K562 (cell line): ENCODE results near the gene UPK3A. TPM values are rescaled to one million over a fixed set of nuclear protein-coding genes. Genes with fewer than 3 reads are reported as not detected.

Experiments used
- ATAC-seq: fragments of 200-7000 bp; cut with Tn5 transposase; 3 replicates; pipeline ENCODE4 v1.9.1; 2020; ENCODE audit warnings: moderate library complexity
- BruUV-seq: library from RNA; stranded (reverse); fragments of 400-500 nt; replicated peaks from 2 replicates; lab custom pipeline; 2021; lab: Mats Ljungman, UMichigan
- CTCF ChIA-PET: fragments of 300-600 bp; formaldehyde crosslinking; extraction: SDS; loops from one replicate; lab custom pipeline; 2021; ENCODE audit warnings: low intra/inter-chr PET ratio; lab: Yijun Ruan, JAX
- POLR2A ChIA-PET: fragments of 300-600, 350-650 bp; sonication (Branson Sonifier 250); formaldehyde crosslinking; extraction: SDS; loops from one replicate; lab custom pipeline; 2021; ENCODE audit warnings: antibody characterized with exemption, inconsistent platforms; lab: Yijun Ruan, JAX
- DNase-seq, 4 experiments: peaks; one replicate each; pipeline versions ENCODE4 v3.0.0 to v3.0.0-alpha.2; 2011 to 2018; ENCODE audit warnings: low spot score in 3 of 4, mixed read lengths in 3 of 4; ENCODE audit errors: extremely low read depth in 1 of 4
- FAIRE-seq: peaks from 2 replicates; lab custom pipeline; 2011; peaks lifted over from hg19 to GRCh38; lab: Jason Lieb, UNC
- H2AFZ ChIP-seq: 2 replicates; pipeline ENCODE4 v1.6.0; 2011; ENCODE audit warnings: low read depth, low read length, control low read depth, inconsistent platforms
- H3K27ac ChIP-seq: fragments of 200-600 bp; 3 replicates; pipeline ENCODE4 v1.8.0; 2011; ENCODE audit warnings: low read depth, mild to moderate bottlenecking, control low read depth, inconsistent platforms, low read length, moderate library complexity, mixed read lengths; ENCODE audit errors: extremely low read depth
- H3K27me3 ChIP-seq, 2 experiments: fragments of 300-600 bp in 1 of 2; 2 replicates in 1 of 2; 3 replicates in 1 of 2; pipeline versions ENCODE4 v1.6.0 to v1.8.0; 2011; ENCODE audit warnings: inconsistent platforms in 2 of 2, low read length in 2 of 2, mild to moderate bottlenecking in 1 of 2, mixed read lengths in 1 of 2, moderate library complexity in 1 of 2; ENCODE audit not compliant: control insufficient read depth in 2 of 2, insufficient read depth in 2 of 2
- H3K36me3 ChIP-seq: fragments of 300-600 bp; 3 replicates; pipeline ENCODE4 v1.8.0; 2011; ENCODE audit warnings: mild to moderate bottlenecking, low read length, inconsistent platforms; ENCODE audit not compliant: control insufficient read depth, insufficient read depth
- H3K4me1 ChIP-seq, 2 experiments: fragments of 200-600 bp in 1 of 2; replicated peaks in 1 of 2; 2 replicates in 1 of 2; 3 replicates in 1 of 2; pipeline versions ENCODE4 v1.5.1 to v1.8.0; 2011; ENCODE audit warnings: inconsistent platforms in 2 of 2, low read length in 2 of 2, mild to moderate bottlenecking in 1 of 2, mixed read lengths in 1 of 2, moderate library complexity in 1 of 2; ENCODE audit not compliant: control insufficient read depth in 2 of 2, insufficient read depth in 2 of 2
- H3K4me2 ChIP-seq: 2 replicates; pipeline ENCODE4 v1.6.1; 2011; ENCODE audit warnings: low read length, control low read depth, inconsistent platforms, mixed read lengths; ENCODE audit not compliant: insufficient read depth
- H3K4me3 ChIP-seq: fragments of 200-600 bp; sonication (generic), shearing (Covaris generic); 2 replicates; pipeline ENCODE4 v1.5.1; 2016; ENCODE audit warnings: control low read depth, inconsistent platforms
- H3K79me2 ChIP-seq: fragments of 200-600 bp; 3 replicates; pipeline ENCODE4 v1.8.0; 2011; ENCODE audit warnings: low read length, inconsistent platforms; ENCODE audit not compliant: control insufficient read depth, insufficient read depth
- H3K9ac ChIP-seq, 2 experiments: 2 replicates each; pipeline versions ENCODE4 v1.6.0 to v1.6.1; 2011; ENCODE audit warnings: low read depth in 2 of 2, low read length in 2 of 2, control low read depth in 1 of 2, inconsistent platforms in 1 of 2, mild to moderate bottlenecking in 1 of 2, mixed read lengths in 1 of 2; ENCODE audit not compliant: insufficient read depth in 1 of 2
- H3K9me1 ChIP-seq: one replicate; pipeline ENCODE4 v1.6.0; 2011; ENCODE audit warnings: inconsistent platforms, mild to moderate bottlenecking, low read length, moderate library complexity; ENCODE audit not compliant: control insufficient read depth, insufficient read depth
- H3K9me3 ChIP-seq: replicated peaks from 2 replicates; pipeline ENCODE4 v1.5.1; 2011; ENCODE audit warnings: low read depth, low read length, inconsistent platforms; ENCODE audit not compliant: control insufficient read depth, insufficient read depth
- H4K20me1 ChIP-seq: replicated peaks from 2 replicates; pipeline ENCODE4 v1.6.1; 2011; ENCODE audit warnings: low read length, inconsistent platforms, mixed read lengths; ENCODE audit not compliant: control insufficient read depth, insufficient read depth
- BDP1 ChIP-seq: IDR thresholded peaks from 3 replicates; pipeline ENCODE4 v1.6.1; 2011; ENCODE audit not compliant: insufficient read length, insufficient read depth
- CBFA2T2 ChIP-seq: fragments of 450-650 bp; conservative IDR thresholded peaks from 2 replicates; pipeline ENCODE4 v1.6.1; 2017; ENCODE audit warnings: mild to moderate bottlenecking
- CHD2 ChIP-seq: IDR thresholded peaks from 2 replicates; pipeline ENCODE4 v1.6.1; 2011; ENCODE audit warnings: low read depth, low read length
- DNMT1 ChIP-seq: fragments of 450-650 bp; IDR thresholded peaks from 2 replicates; pipeline ENCODE4 v1.6.1; 2016; ENCODE audit warnings: antibody characterized with exemption, mild to moderate bottlenecking
- EGR1 ChIP-seq: fragments of 450-650 bp; conservative IDR thresholded peaks from 2 replicates; pipeline ENCODE4 v1.6.1; 2017; ENCODE audit warnings: mild to moderate bottlenecking
- ESRRA ChIP-seq: fragments of 450-650 bp; IDR thresholded peaks from 2 replicates; pipeline ENCODE4 v1.6.1; 2014; ENCODE audit warnings: low read depth, mild to moderate bottlenecking, moderate library complexity, borderline replicate concordance
- HNRNPUL1 ChIP-seq: fragments of 200-400 bp; formaldehyde crosslinking; IDR thresholded peaks from 2 replicates; pipeline ENCODE4 v1.6.1; 2017; ENCODE audit warnings: low read length
- KDM2B ChIP-seq: fragments of 250-450 bp; sonication (Bioruptor Pico); IDR thresholded peaks from 2 replicates; pipeline ENCODE4 v1.8.0; 2021; ENCODE audit warnings: mild to moderate bottlenecking, moderate library complexity
- LARP7 ChIP-seq: fragments of 450-650 bp; IDR thresholded peaks from 2 replicates; pipeline ENCODE4 v1.6.1; 2016
- POU5F1 ChIP-seq: fragments of 150-350 bp; IDR thresholded peaks from 2 replicates; pipeline ENCODE4 v1.6.1; 2014; ENCODE audit warnings: borderline replicate concordance, low read length, low read depth, mild to moderate bottlenecking; ENCODE audit not compliant: partially characterized antibody
- RBBP5 ChIP-seq: fragments of 200-600 bp; sonication (generic); IDR thresholded peaks from 2 replicates; pipeline ENCODE4 v1.6.1; 2012; ENCODE audit warnings: borderline replicate concordance, mild to moderate bottlenecking, low read length, control low read depth, inconsistent platforms; ENCODE audit not compliant: insufficient read depth, poor library complexity, severe bottlenecking
- SIX5 ChIP-seq, 2 experiments: IDR thresholded peaks; 2 replicates each; pipeline ENCODE4 v1.6.1; 2011; ENCODE audit warnings: low read length in 2 of 2, borderline replicate concordance in 1 of 2, low read depth in 1 of 2, mild to moderate bottlenecking in 1 of 2, moderate library complexity in 1 of 2; ENCODE audit not compliant: insufficient read depth in 1 of 2
- SLC30A9 ChIP-seq: fragments of 250-450 bp; sonication (Bioruptor Pico); IDR thresholded peaks from 2 replicates; pipeline ENCODE4 v1.8.0; 2022; ENCODE audit warnings: mild to moderate bottlenecking, moderate library complexity
- SRSF9 ChIP-seq: fragments of 200-400 bp; formaldehyde crosslinking; IDR thresholded peaks from 2 replicates; pipeline ENCODE4 v1.6.1; 2017; ENCODE audit warnings: low read depth, low read length, borderline replicate concordance
- STAT5B ChIP-seq: fragments of 250-450 bp; sonication (Bioruptor Pico); IDR thresholded peaks from 2 replicates; pipeline ENCODE4 v1.8.0; 2021; ENCODE audit warnings: mild to moderate bottlenecking, inconsistent platforms
- ZNF24 ChIP-seq: fragments of 450-650 bp; IDR thresholded peaks from 2 replicates; pipeline ENCODE4 v1.6.1; 2016
- ZNF551 ChIP-seq: fragments of 250-450 bp; sonication (Bioruptor Pico); IDR thresholded peaks from 2 replicates; pipeline ENCODE4 v1.5.0; 2021; ENCODE audit warnings: mild to moderate bottlenecking, moderate library complexity
- ZNF766 ChIP-seq: fragments of 200-800 bp; sonication (Bioruptor generic); conservative IDR thresholded peaks from 2 replicates; pipeline ENCODE4 v1.6.1; 2016; ENCODE audit warnings: missing genetic modification characterization, missing compliant biosample characterization
- WGBS: fragments of 100-300 bp; shearing (Covaris generic); methylation state at CpG from one replicate; pipeline ENCODE4 v1.1.6; 2016; ENCODE audit warnings: low coverage, mixed read lengths; ENCODE audit not compliant: insufficient coverage; ENCODE audit errors: missing lambda C conversion rate; 5-methylcytosine and 5-hydroxymethylcytosine counted together
- in situ Hi-C: fragments of 300-500 bp; cut with MboI; formaldehyde crosslinking; loops from 4 replicates; pipeline ENCODE4 v1.15.0; 2018; ENCODE audit warnings: inconsistent platforms, mixed read lengths
- intact Hi-C: fragments of 100-400 bp; cut with micrococcal nuclease; formaldehyde crosslinking; loops from 2 replicates; pipeline ENCODE4 v1.14.2; 2022
- polyA plus RNA-seq, 8 experiments: library from polyadenylated mRNA; depleted of rRNA in 4 of 8; stranded (reverse) in 5 of 8; unstranded in 3 of 8; fragments of >200 nt; fragmentation: Nextera tagmentation in 2 of 8; fragmentation: Illumina TruSeq in 1 of 8; extraction: Ambion mirVana in 2 of 8; extraction: Trizol in 1 of 8; gene quantifications; 2 replicates each; pipeline versions ENCODE4 v1.2.1 to v1.2.3, GENCODE V29; 2011 to 2014; ENCODE audit warnings: inconsistent platforms in 1 of 8, missing spikeins in 1 of 8
- total RNA-seq, 7 experiments: library from RNA; depleted of rRNA in 6 of 7; stranded (reverse); fragments of >200 nt in 6 of 7; fragmentation: Illumina TruSeq in 2 of 7; extraction: Trizol in 2 of 7; gene quantifications; 2 replicates each; pipeline versions ENCODE4 v1.2.1 to v1.2.3, GENCODE V29; 2011 to 2021; ENCODE audit warnings: low replicate concordance in 1 of 7

Gene UPK3A
- total and polyA plus RNA-seq, 9 of the 15 experiments (the other 6 are each of a cell fraction or from before 2014, with no cell fraction given), result not detected

DNA sequence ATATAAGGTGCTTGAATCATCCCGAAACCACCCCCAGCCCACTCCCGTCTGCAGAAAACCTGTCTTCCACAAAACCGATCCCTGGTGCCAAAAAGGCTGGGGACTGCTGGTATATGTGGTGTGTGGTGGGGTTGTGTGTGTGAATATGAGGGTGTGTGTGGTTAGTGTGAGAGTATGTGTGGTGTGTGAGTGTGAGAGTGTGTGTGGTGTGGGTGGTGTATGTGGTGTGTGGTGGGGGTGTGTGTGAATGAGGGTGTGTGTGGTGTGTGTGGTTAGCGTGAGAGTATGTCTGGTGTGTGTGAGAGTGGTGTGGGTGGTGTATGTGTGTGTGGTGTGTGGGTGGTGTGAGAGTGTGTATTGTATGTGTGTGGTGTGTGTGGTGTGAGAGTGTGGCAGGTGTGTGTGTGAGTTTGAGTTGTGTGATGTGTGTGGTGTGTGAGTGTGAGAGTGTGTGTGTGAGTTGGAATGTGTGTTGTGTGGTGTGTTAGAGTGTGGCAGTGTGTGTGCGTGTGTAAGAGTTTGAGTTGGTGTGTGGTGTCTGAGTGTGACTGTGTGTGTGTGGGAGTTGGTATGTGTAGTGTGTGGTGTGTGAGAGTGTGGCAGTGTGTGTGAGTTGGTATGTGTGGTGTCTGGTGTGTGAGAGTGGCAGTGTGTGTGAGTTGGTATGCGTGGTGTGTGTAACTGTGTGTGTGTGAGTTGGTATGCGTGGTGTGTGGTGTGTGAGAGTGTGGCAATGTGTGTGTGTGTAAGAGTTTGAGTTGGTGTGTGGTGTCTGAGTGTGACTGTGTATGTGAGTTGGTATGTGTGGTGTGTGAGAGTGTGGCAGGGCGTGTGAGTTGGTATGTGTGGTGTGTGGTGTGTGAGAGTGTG is 6.5 kb downstream of the UPK3A start:
- peaks cover 0 to 23% of the 10 kb centered on the region in 2 experiments; a peak in 3 of 5 replicates for H3K27me3 ChIP-seq
- no TSS peak for BruUV-seq
- no peak overlapping the region for H2AFZ ChIP-seq
- FAIRE-seq, result peak; percentile 68
- H3K27ac ChIP-seq, result no peak overlapping the region
- H4K20me1 ChIP-seq, result no peaks in the 10 kb centered on the region
- no peak overlapping the region for H3K4me2 ChIP-seq
- no peak for DNase-seq
- ChIA-PET POLR2A (no interaction called here), CTCF (no interaction called here)
- H3K9me3 ChIP-seq, result no peaks in the 10 kb centered on the region
- no peak overlapping the region for H3K4me3 ChIP-seq
- in situ Hi-C loops (no loop called here), intact Hi-C loops (no loop called here)
- H3K79me2 ChIP-seq, result no peaks in the 10 kb centered on the region
- H3K9me1 ChIP-seq, result no peaks in the 10 kb centered on the region
- ATAC-seq, result no peak
- TF ChIP-seq EGR1 (peak; percentile 44; the same call in 1 of the 2 replicates), LARP7 (no peak)
- no peak overlapping the region for H3K9ac ChIP-seq
- H3K36me3 ChIP-seq, result no peaks in the 10 kb centered on the region; the same call in 2 of the 3 replicates
- H3K4me1 ChIP-seq, result peaks cover 2 to 6% of the 10 kb centered on the region in 2 experiments; a peak in 2 of 5 replicates
- 42% methylated on average over 6 of the region's 8 CpGs for WGBS

DNA sequence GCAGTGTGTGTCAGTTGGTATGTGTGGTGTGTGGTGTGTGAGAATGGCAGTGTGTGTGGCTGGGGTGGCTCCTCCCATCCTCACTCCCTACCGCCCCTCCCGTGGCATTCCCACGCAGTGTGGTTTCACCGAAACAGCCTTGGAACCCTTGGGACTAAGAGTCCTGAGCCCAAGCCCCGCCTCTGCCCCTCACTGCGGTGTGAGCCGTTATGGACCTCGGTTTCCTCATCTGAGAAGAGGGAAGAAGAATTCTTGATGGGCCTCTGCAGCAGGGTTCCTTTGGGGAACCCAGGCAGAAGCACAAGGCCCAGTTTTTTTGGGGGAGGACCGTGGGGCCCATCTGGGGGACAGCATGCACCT is 7.2 kb downstream of the UPK3A start:
- H3K9me3 ChIP-seq, result no peaks in the 10 kb centered on the region
- FAIRE-seq (no peak), ATAC-seq (no peak), DNase-seq (no peak)
- no peaks in the 10 kb centered on the region for H3K9me1 ChIP-seq
- H3K4me1 ChIP-seq, result peaks cover 2 to 6% of the 10 kb centered on the region in 2 experiments; a peak in 2 of 5 replicates
- no peak overlapping the region for H3K9ac ChIP-seq
- H3K4me3 ChIP-seq, result no peak overlapping the region
- H3K27ac ChIP-seq, result no peak overlapping the region
- 0% methylated on average over 5 of the region's 9 CpGs for WGBS
- ChIA-PET POLR2A (no interaction called here), CTCF (no interaction called here)
- BruUV-seq, result no TSS peak
- H3K79me2 ChIP-seq, result no peaks in the 10 kb centered on the region
- H2AFZ ChIP-seq, result no peak overlapping the region
- no peaks in the 10 kb centered on the region for H4K20me1 ChIP-seq
- intact Hi-C loops, result no loop called here
- in situ Hi-C loops, result no loop called here
- H3K27me3 ChIP-seq, result peaks cover 0 to 21% of the 10 kb centered on the region in 2 experiments; a peak in 3 of 5 replicates
- H3K4me2 ChIP-seq, result no peak overlapping the region
- no peaks in the 10 kb centered on the region; the same call in 2 of the 3 replicates for H3K36me3 ChIP-seq
- TF ChIP-seq ZNF766 (CRISPR knock-in tag) (no peak), ESRRA (no peak), STAT5B (CRISPR knock-in tag) (no peak), BDP1 (no peak), SIX5 (IDR thresholded peaks at IDR 0.05; ENCODE audit: borderline replicate concordance in 1 of 2, insufficient read depth in 1 of 2, low read depth in 1 of 2, low read length in 2 of 2) (no peak), KDM2B (no peak), ZNF24 (no peak), DNMT1 (no peak), HNRNPUL1 (no peak), CHD2 (no peak), ZNF551 (CRISPR knock-in tag) (no peak), SRSF9 (no peak), RBBP5 (no peak), POU5F1 (no peak), CBFA2T2 (no peak), SLC30A9 (no peak)
